DOHH2 (cell line): ENCODE measurements around the gene RRP12.

Experiments used
- H3F3A ChIP-seq: fragments of 200-600 bp; sonication (generic), shearing (Covaris generic); 2 replicates; pipeline ENCODE4 v1.6.0; 2016; ENCODE audit warnings: antibody characterized with exemption, mild to moderate bottlenecking; ENCODE audit not compliant: control insufficient read depth, insufficient read depth
- H3K27ac ChIP-seq: fragments of 200-600 bp; sonication (generic); 2 replicates; pipeline ENCODE4 v1.5.1; 2014; ENCODE audit warnings: low read depth, mild to moderate bottlenecking, low read length, moderate library complexity
- H3K27me3 ChIP-seq: fragments of 200-600 bp; sonication (generic); 2 replicates; pipeline ENCODE4 v1.6.1; 2014; ENCODE audit warnings: mild to moderate bottlenecking, low read length, mixed read lengths; ENCODE audit not compliant: control insufficient read depth
- H3K36me3 ChIP-seq: fragments of 200-600 bp; sonication (generic); 2 replicates; pipeline ENCODE4 v1.6.1; 2014; ENCODE audit warnings: mild to moderate bottlenecking, low read length, moderate library complexity, mixed read lengths; ENCODE audit not compliant: control insufficient read depth
- H3K4me1 ChIP-seq: fragments of 200-600 bp; sonication (generic); 2 replicates; pipeline ENCODE4 v1.6.1; 2014; ENCODE audit warnings: mild to moderate bottlenecking, low read length, mixed read lengths; ENCODE audit not compliant: control insufficient read depth
- H3K4me2 ChIP-seq: fragments of 200-600 bp; sonication (generic); 2 replicates; pipeline ENCODE4 v1.6.0; 2014; ENCODE audit warnings: mild to moderate bottlenecking, low read length, moderate library complexity
- H3K4me3 ChIP-seq: fragments of 200-600 bp; sonication (generic); 2 replicates; pipeline ENCODE4 v1.5.1; 2014; ENCODE audit warnings: mild to moderate bottlenecking, low read length, mixed read lengths
- H3K79me2 ChIP-seq: fragments of 200-600 bp; sonication (generic); 2 replicates; pipeline ENCODE4 v1.6.1; 2014; ENCODE audit warnings: mild to moderate bottlenecking, low read length, mixed read lengths; ENCODE audit not compliant: control insufficient read depth
- H3K9me2 ChIP-seq: fragments of 200-600 bp; sonication (generic); replicated peaks from 2 replicates; pipeline ENCODE4 v1.6.1; 2014; ENCODE audit warnings: mild to moderate bottlenecking, low read length, mixed read lengths; ENCODE audit not compliant: control insufficient read depth
- H3K9me3 ChIP-seq: fragments of 200-600 bp; sonication (generic); 2 replicates; pipeline ENCODE4 v1.6.1; 2014; ENCODE audit warnings: antibody characterized with exemption, low read length, mixed read lengths; ENCODE audit not compliant: control insufficient read depth, insufficient read depth
- H4K20me1 ChIP-seq: fragments of 200-600 bp; sonication (generic); 2 replicates; pipeline ENCODE4 v1.6.0; 2014; ENCODE audit warnings: low read depth, mild to moderate bottlenecking, antibody characterized with exemption, low read length, moderate library complexity; ENCODE audit not compliant: control insufficient read depth, insufficient read depth
- CTCF ChIP-seq: fragments of 200-600 bp; sonication (generic); IDR thresholded peaks from one replicate; pipeline ENCODE4 v1.5.1; 2014; ENCODE audit warnings: antibody characterized with exemption, mild to moderate bottlenecking, low read depth, low read length; ENCODE audit not compliant: poor library complexity, severe bottlenecking
- EZH2phosphoT487 ChIP-seq: fragments of 200-600 bp; sonication (generic); IDR thresholded peaks from 2 replicates; pipeline ENCODE4 v1.6.1; 2017; ENCODE audit warnings: borderline replicate concordance, mild to moderate bottlenecking, antibody characterized with exemption, low read length, moderate library complexity, mixed read lengths

The RRP12 gene

GRCh38 chr10:97336446-97336845 lies 64.7 kb downstream of the RRP12 start:
- H3F3A ChIP-seq = peaks cover 4% of the 10 kb centered on the region; the same call in 1 of the 2 replicates
- H4K20me1 ChIP-seq = no peaks in the 10 kb centered on the region
- H3K36me3 ChIP-seq = peaks cover 3% of the 10 kb centered on the region; the same call in 1 of the 2 replicates
- H3K4me1 ChIP-seq = peaks cover 39% of the 10 kb centered on the region
- peak overlapping the region; percentile 40 for H3K4me2 ChIP-seq
- no peaks in the 10 kb centered on the region for H3K9me2 ChIP-seq
- H3K9me3 ChIP-seq = no peaks in the 10 kb centered on the region
- no peak overlapping the region for H3K4me3 ChIP-seq
- peaks cover 24% of the 10 kb centered on the region for H3K79me2 ChIP-seq
- peaks cover 23% of the 10 kb centered on the region for H3K27me3 ChIP-seq
- no peak for TF ChIP-seq CTCF
- TF ChIP-seq EZH2phosphoT487 = no peak
- H3K27ac ChIP-seq = no peak overlapping the region

DNA sequence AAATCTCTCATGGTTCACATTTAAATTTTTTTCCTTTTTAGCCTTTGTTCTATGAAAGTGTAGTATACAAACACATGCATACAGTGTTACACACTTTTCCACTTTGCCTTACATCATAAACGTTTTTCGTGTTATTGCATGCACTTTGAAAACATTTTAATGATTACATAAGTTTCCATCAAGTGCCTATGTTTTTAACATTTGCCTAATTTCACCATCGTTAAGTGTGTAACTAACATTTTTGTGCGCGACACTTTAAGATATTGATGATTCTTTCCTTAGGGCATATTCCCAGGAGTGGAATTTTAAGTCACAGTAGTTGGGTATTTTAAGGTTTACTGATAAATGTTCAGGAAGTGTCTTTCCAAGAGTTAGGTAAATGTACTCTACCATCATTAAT lies 65.1 kb downstream of the RRP12 start:
- H3K4me1 ChIP-seq = peaks cover 39% of the 10 kb centered on the region
- peaks cover 29% of the 10 kb centered on the region for H3K79me2 ChIP-seq
- H3K4me2 ChIP-seq = peak overlapping the region; percentile 40
- peaks cover 4% of the 10 kb centered on the region; the same call in 1 of the 2 replicates for H3F3A ChIP-seq
- H3K27ac ChIP-seq = no peak overlapping the region
- H3K27me3 ChIP-seq = peaks cover 23% of the 10 kb centered on the region
- no peaks in the 10 kb centered on the region for H3K9me2 ChIP-seq
- no peaks in the 10 kb centered on the region for H3K9me3 ChIP-seq
- TF ChIP-seq CTCF (no peak), EZH2phosphoT487 (no peak)
- H4K20me1 ChIP-seq = no peaks in the 10 kb centered on the region
- H3K4me3 ChIP-seq = no peak overlapping the region
- H3K36me3 ChIP-seq = peaks cover 7% of the 10 kb centered on the region

GRCh38 chr10:97335188-97335619 lies 65.9 kb downstream of the RRP12 start:
- no peak overlapping the region for H3K27ac ChIP-seq
- H3K4me3 ChIP-seq = peak overlapping the region; percentile 87
- no peak for TF ChIP-seq CTCF
- TF ChIP-seq EZH2phosphoT487 = no peak
- peaks cover 4% of the 10 kb centered on the region; the same call in 1 of the 2 replicates for H3F3A ChIP-seq
- H3K4me2 ChIP-seq = peak overlapping the region; percentile 78
- H3K79me2 ChIP-seq = peaks cover 31% of the 10 kb centered on the region
- peaks cover 23% of the 10 kb centered on the region for H3K27me3 ChIP-seq
- H3K4me1 ChIP-seq = peaks cover 39% of the 10 kb centered on the region
- H3K36me3 ChIP-seq = peaks cover 7% of the 10 kb centered on the region
- no peaks in the 10 kb centered on the region for H4K20me1 ChIP-seq
- H3K9me2 ChIP-seq = no peaks in the 10 kb centered on the region
- no peaks in the 10 kb centered on the region for H3K9me3 ChIP-seq
